Activated T-helper 2 cell treated with anti-CD3 and anti-CD28 coated beads, Interferon-gamma antibody, Interleukin-2, Interleukin-4, amounts not matched to agents 10 μg/mL and 5 μg/mL and 100 μg/mL, durations not matched to agents 14 hours and 24 hours and 36 hours (primary cell): ENCODE measurements around the gene ZFYVE16. TPM values are rescaled to one million over a fixed set of nuclear protein-coding genes. Genes with fewer than 3 reads are reported as not detected.

ENCODE experiments used
- DNase-seq: peaks from one replicate; pipeline ENCODE4 v3.0.0; 2021; ENCODE audit warnings: low spot score
- H3K27ac Mint-ChIP-seq: one replicate; pipeline ENCODE4 v1.8.0; 2021; ENCODE audit warnings: mixed read lengths
- H3K27me3 Mint-ChIP-seq: one replicate; pipeline ENCODE4 v1.8.0; 2021; ENCODE audit warnings: low read depth, mixed read lengths
- H3K36me3 Mint-ChIP-seq: one replicate; pipeline ENCODE4 v1.8.0; 2021; ENCODE audit warnings: low read depth, mixed read lengths
- H3K4me1 Mint-ChIP-seq: one replicate; pipeline ENCODE4 v1.8.0; 2021; ENCODE audit warnings: low read depth, mixed read lengths
- H3K4me3 Mint-ChIP-seq: one replicate; pipeline ENCODE4 v1.8.0; 2021; ENCODE audit warnings: low read depth, mild to moderate bottlenecking, moderate library complexity, mixed read lengths
- H3K9me3 Mint-ChIP-seq: one replicate; pipeline ENCODE4 v1.8.0; 2021; ENCODE audit warnings: mixed read lengths
- intact Hi-C: fragments of 100-400 bp; cut with micrococcal nuclease; formaldehyde crosslinking; loops from one replicate; pipeline ENCODE4 v1.15.1; 2023
- total RNA-seq: library from RNA; stranded (reverse); gene quantifications from 2 replicates; pipeline ENCODE4 v1.2.3, GENCODE V29; 2022

ZFYVE16 gene
- total RNA-seq: 9.0 and 11.4 TPM in 2 replicates

DNA sequence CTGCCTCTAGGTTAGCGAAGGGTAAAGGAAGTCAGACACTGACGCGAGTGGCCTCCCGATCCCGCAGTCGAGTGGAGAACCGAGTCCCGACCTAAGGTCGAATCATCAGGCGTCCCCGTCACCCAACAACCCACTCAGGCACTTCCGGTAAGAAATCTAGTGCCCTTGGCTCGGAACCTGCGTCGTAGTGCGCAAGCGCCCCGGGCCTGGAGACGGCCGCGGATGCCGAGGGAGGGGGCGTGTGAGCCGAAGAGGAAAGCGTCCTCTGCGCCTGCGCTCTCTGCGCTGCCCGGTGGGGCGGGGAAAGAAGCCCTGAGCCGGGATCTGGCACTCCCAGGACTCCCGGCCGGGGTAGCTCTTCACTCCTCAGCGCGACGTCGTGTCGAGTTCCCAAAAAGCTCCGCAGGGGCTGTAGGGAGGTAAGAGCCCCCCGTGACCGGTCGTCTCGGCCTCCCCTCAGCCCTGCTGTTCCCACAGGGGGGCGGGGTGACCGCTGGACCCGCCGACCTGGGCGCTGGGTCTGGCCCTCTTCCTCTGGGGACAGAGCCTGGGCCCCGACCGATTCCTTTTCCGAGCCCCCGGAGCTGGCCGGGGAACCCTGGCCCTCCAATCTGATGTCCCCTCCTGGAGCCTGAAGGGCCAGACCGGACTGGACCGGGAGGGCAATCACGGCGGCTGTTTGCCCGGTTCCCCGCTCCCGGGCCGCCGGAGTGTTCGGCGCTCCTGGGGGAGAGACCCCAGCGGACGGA, at the start of gene ZFYVE16:
ZFYVE16 (plus strand) TSS at position 330 of the 749 bp plus-strand sequence. CDS start 26,084 bp downstream, outside the sequence.
- Mint-ChIP-seq H3K4me3 (peak within 1 kb of the TSS; percentile 95), H3K27ac (peak within 1 kb of the TSS; percentile 99), H3K36me3 (no peaks in the 10 kb centered on the region), H3K27me3 (no peaks in the 10 kb centered on the region), H3K9me3 (no peaks in the 10 kb centered on the region), H3K4me1 (peaks cover 20% of the 10 kb centered on the region)
- DNase-seq: peak; percentile 94
- intact Hi-C loops: loop anchor here (1.0 to 10.0 kb wide), 6 partner anchors 79 to 897 kb away; partner anchors contain the start of genes FAM151B, HOMER1, SERINC5 and ZCCHC9

DNA sequence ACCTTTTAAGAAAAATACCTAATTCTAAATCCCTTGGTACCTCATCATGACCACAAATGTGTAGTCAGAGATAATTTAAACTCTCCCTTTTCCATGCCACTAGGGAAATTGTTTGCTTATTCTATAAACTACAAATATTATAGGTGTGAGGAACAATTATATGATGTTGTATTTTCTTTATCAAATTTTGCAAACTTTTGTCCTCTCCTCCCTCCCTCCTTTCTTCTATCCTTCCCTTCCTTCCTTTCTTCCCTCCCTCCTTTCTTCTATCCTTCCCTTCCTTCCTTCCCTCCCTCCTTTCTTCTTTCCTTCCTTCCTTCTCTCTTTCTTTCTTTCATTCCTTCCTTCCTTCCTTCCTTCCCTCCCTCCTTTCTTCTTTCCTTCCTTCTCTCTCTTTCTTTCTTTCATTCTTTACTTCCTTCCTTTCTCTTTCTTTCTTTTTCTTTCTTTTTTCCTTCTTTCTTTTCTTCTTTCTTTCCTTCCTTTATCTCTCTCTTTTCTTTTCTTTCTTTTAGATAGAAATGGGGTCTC, 46.9 kb upstream of the ZFYVE16 start:
- Mint-ChIP-seq H3K4me1 (no peaks in the 10 kb centered on the region), H3K9me3 (no peaks in the 10 kb centered on the region), H3K27ac (no peak overlapping the region), H3K36me3 (no peaks in the 10 kb centered on the region), H3K4me3 (no peak overlapping the region), H3K27me3 (peaks cover 2% of the 10 kb centered on the region)
- intact Hi-C loops: no loop called here
- DNase-seq: no peak

DNA sequence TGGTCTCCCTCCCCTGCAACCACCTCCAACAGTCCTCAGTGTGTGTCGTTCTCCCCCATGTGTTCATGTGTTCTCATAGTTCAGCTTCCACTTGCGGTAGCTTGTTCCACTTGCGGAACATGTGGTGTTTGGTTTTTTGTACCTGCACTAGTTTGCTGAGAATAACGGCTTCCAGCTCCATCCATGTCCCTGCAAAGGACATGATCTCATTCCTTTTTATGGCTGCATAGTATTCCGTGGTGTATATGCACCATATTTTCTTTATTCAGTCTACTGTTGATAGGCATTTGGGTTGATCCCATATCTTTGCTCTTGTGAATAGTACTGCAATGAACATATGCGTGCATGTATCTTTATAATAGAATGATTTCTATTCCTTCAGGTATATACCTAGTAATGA, 43.0 kb upstream of the ZFYVE16 start:
- no peak overlapping the region for H3K27ac Mint-ChIP-seq
- DNase-seq: no peak
- no peaks in the 10 kb centered on the region for H3K9me3 Mint-ChIP-seq
- H3K27me3 Mint-ChIP-seq: peaks cover 6% of the 10 kb centered on the region
- H3K4me3 Mint-ChIP-seq: no peak overlapping the region
- intact Hi-C loops: no loop called here
- H3K4me1 Mint-ChIP-seq: no peaks in the 10 kb centered on the region
- no peaks in the 10 kb centered on the region for H3K36me3 Mint-ChIP-seq

DNA sequence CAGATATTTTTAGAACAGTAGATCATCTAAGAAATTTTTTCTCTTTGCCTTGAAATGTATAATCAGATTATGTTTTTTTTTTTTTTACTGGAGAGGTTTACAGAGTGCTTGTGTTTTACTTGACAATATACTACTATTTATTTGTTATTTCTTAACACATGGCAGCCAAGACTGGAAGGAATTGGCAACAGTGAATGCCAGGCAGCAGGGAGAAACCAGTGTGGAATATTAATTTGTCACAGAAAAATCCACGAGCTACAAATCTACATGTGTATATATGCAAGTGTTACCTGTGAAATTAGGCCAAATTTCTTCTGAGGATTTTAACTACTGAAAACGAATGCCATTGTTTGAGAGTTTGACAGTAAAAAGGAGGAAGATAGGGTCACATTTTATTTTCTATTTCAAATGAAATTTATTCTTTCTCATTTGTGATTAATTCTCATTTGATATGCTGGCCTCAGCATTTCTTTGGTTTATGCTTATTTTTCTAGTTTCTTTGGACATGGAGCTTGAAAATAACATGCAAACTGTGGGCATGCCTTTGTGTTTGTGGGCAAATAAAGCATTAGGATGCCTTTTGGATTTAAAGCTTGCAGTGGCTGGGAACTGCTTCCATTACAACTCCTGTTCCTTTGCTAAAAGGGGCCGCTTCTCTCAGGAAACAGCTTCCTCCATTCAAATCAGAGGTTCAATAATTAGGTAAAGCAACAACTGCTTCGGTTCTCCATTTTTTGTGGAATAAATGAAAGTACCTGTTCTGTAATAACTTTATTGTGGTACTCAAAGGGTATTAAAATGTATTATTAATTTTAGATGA, 39.0 kb upstream of the ZFYVE16 start:
- no peaks in the 10 kb centered on the region for H3K4me1 Mint-ChIP-seq
- H3K9me3 Mint-ChIP-seq: no peaks in the 10 kb centered on the region
- H3K4me3 Mint-ChIP-seq: no peak overlapping the region
- H3K27me3 Mint-ChIP-seq: peaks cover 25% of the 10 kb centered on the region
- no peaks in the 10 kb centered on the region for H3K36me3 Mint-ChIP-seq
- DNase-seq: no peak
- intact Hi-C loops: no loop called here
- no peak overlapping the region for H3K27ac Mint-ChIP-seq

DNA sequence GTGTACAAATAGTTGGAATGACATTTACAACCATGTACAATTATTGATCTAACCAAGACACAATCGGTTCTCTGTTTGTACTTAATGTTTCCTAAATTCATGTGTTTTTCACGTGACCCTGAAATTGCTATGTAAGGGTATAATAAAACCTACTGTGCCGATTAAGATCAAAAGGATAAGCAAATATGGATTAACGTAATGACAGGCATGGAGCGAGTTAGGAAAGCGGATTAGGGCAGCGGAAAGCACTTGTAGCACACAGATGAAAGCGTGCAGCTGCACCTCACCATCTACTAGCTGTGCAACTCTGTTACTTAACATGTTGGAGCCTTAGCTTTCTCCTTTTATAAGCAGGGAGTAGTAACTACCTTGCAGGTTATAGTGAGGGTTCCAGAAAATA, 38.3 kb upstream of the ZFYVE16 start:
- no peaks in the 10 kb centered on the region for H3K36me3 Mint-ChIP-seq
- intact Hi-C loops: no loop called here

DNA sequence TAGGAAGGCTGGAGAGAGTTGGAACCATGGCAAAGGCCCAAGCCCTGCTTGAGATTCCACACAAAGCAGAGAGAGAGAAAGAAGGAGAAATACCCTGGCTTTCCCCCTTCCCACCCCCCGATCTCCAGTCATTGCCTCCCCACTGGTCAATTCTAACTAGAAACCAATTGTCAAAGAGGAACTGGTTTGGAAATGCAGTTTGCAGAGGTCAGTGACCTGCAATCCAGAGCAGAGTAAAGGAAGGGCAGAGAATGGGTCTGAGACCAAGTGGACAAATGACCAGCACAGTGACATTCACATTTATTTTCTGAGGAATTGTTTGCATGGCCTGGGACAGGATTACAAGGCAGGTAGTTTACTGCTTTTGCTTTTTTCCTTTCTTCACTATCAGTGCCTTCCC, 37.5 kb upstream of the ZFYVE16 start:
- H3K27ac Mint-ChIP-seq: no peak overlapping the region
- intact Hi-C loops: no loop called here

More for the DNA sequence above, 38.3 kb upstream of the ZFYVE16 start:
- Mint-ChIP-seq H3K4me1 (no peaks in the 10 kb centered on the region), H3K27me3 (peaks cover 25% of the 10 kb centered on the region), H3K4me3 (no peak overlapping the region), H3K27ac (no peak overlapping the region), H3K9me3 (no peaks in the 10 kb centered on the region)
- DNase-seq: no peak

DNA sequence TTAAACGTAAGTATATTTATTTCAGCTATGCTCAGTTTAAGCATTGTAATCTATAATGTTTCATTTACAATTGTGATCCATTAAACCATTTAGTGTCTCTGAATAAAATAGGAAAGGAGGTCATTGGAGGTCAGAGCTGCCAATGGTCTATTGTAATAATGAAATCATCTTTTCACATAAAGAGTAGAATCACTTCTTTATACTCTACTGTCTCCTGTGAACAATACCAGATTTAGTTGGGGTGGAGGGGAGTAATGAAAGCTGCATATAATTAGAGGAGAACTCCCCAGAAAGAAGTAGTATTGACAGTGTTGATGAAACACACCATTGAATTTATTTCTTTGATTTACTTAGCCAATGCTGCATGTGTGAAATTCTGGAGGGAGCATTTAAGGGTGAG, 35.1 kb upstream of the ZFYVE16 start:
- H3K9me3 Mint-ChIP-seq: no peaks in the 10 kb centered on the region
- no peak for DNase-seq
- no peak overlapping the region for H3K4me3 Mint-ChIP-seq
- H3K27me3 Mint-ChIP-seq: peaks cover 22% of the 10 kb centered on the region
- no peaks in the 10 kb centered on the region for H3K36me3 Mint-ChIP-seq
- intact Hi-C loops: no loop called here
- no peaks in the 10 kb centered on the region for H3K4me1 Mint-ChIP-seq
- no peak overlapping the region for H3K27ac Mint-ChIP-seq

More for the DNA sequence above, 37.5 kb upstream of the ZFYVE16 start:
- DNase-seq: no peak
- no peak overlapping the region for H3K4me3 Mint-ChIP-seq
- H3K36me3 Mint-ChIP-seq: no peaks in the 10 kb centered on the region
- no peaks in the 10 kb centered on the region for H3K9me3 Mint-ChIP-seq
- peaks cover 22% of the 10 kb centered on the region for H3K27me3 Mint-ChIP-seq
- no peaks in the 10 kb centered on the region for H3K4me1 Mint-ChIP-seq

DNA sequence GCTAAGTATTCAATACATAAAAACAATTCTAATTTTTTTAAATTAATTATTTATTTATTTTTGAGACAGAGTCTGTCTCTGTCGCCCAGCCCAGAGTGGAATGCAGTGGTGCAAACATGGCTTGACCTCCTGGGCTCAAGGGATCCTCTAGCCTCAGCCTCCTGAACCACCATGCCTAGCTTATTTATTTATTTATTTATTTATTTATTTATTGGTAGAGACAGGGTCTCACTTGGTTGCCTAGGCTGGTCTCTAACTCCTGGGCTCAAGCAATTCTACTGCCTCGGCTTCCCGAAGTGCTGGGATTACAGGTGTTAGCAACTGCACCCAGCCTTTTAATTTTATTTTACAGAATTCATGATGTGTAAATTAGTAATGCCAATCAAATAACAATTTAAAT, 33.7 kb upstream of the ZFYVE16 start:
- Mint-ChIP-seq H3K27me3 (peaks cover 21% of the 10 kb centered on the region), H3K4me3 (no peak overlapping the region), H3K36me3 (no peaks in the 10 kb centered on the region), H3K4me1 (no peaks in the 10 kb centered on the region), H3K27ac (no peak overlapping the region), H3K9me3 (no peaks in the 10 kb centered on the region)
- no peak for DNase-seq
- intact Hi-C loops: no loop called here

DNA sequence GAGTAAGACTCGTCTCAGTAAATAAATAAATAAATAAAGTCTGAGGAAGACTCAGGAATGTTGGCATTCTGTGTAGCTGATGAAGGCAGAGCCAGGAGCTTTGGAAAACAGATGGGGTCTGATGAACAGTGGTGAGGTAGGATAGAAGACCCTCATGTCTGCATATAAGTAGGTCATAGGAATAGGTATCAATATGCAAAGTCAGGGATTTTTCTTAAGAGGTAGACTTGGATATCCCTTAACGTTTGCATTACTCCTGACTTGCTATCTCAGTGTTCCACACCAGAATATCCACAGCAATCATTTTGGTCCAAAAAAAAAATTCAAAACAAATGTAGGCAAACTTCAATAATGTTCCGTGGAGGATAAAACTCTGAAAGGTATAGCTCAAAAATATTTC, 31.3 kb upstream of the ZFYVE16 start:
- Mint-ChIP-seq H3K27me3 (peaks cover 14% of the 10 kb centered on the region), H3K27ac (no peak overlapping the region), H3K4me3 (no peak overlapping the region), H3K36me3 (no peaks in the 10 kb centered on the region), H3K9me3 (no peaks in the 10 kb centered on the region), H3K4me1 (no peaks in the 10 kb centered on the region)
- no peak for DNase-seq
- intact Hi-C loops: no loop called here

DNA sequence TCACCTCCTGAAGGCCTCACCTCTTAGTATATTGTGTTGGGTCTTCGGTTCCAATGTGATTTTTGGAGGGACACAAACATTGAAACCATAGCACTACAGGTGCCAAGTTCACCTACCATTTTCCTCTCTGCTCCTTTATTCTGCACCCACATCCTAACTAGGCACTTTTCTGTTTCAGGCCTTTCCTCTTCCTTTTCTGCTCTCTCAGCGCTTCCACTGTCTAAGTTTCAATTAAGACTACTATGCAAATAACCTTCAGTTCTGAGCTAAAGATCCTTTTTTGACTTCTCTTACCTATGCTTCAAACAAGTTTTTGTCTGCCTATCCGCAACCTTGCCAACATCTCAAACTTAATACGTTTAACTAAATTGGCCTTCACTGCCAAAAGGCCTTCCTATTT, 25.4 kb upstream of the ZFYVE16 start:
- H3K36me3 Mint-ChIP-seq: no peaks in the 10 kb centered on the region
- no peak overlapping the region for H3K4me3 Mint-ChIP-seq
- H3K4me1 Mint-ChIP-seq: no peaks in the 10 kb centered on the region

DNA sequence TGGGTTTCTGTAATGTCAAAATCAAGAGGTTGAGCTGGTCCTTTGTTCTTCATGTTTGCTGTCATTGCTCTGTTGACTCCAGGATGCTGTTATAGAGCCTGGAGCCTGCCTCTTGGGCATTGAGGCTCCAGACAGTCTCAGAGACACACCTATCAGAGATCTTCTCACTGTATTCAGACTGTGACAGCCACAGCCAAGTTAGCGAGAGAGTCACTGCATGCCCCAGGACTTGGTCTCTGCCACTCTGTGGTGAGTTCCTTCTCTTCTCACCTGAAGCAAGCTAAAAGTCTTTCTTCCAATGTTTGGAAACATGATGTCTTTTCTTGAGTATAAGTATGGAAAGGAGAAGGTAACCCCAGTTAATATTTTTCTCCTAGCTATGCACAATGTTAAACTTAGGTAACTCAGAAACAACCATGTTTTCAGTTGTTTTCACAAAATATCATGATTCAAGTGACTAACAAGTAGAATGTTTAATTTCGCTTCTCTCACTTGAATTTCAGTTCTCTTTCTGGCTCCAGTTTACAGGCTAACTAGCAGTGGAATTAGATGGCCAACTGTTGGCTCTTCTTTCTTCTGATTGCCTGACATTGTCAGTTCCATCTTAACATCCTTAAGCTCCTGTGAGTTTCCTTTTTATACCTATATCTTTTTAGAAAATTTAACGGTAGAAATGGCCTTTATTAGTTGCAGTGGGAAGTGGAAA, 20.6 kb upstream of the ZFYVE16 start:
- H3K4me1 Mint-ChIP-seq: peaks cover 6% of the 10 kb centered on the region
- H3K27me3 Mint-ChIP-seq: peaks cover 30% of the 10 kb centered on the region
- no peaks in the 10 kb centered on the region for H3K36me3 Mint-ChIP-seq
- H3K4me3 Mint-ChIP-seq: no peak overlapping the region
- H3K27ac Mint-ChIP-seq: no peak overlapping the region
- intact Hi-C loops: no loop called here
- no peak for DNase-seq
- peaks cover 3% of the 10 kb centered on the region for H3K9me3 Mint-ChIP-seq

More for the DNA sequence above, 25.4 kb upstream of the ZFYVE16 start:
- Mint-ChIP-seq H3K9me3 (no peaks in the 10 kb centered on the region), H3K27ac (no peak overlapping the region), H3K27me3 (peaks cover 15% of the 10 kb centered on the region)
- intact Hi-C loops: no loop called here
- no peak for DNase-seq

DNA sequence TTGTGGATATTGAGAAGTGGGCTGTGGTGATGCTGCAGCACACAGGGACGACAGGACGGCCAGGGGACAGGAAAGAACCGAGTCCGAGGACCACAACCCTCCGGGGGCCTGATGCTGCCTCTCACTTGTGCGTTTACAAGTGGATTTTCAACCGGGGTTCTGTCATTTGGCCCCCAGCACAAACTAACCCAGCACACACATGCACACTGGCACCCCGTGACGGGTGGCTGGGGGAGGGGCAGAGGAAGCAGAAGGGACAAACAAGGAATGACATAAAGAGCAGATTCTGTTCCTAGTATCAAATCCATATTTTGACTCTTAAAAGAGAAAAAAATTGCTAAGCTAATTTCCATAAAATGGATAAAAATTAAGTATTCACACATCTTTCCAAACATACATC, 18.3 kb upstream of the ZFYVE16 start:
- intact Hi-C loops: no loop called here
- Mint-ChIP-seq H3K4me3 (no peak overlapping the region), H3K27me3 (peaks cover 28% of the 10 kb centered on the region), H3K9me3 (peaks cover 3% of the 10 kb centered on the region), H3K36me3 (no peaks in the 10 kb centered on the region), H3K4me1 (peaks cover 6% of the 10 kb centered on the region), H3K27ac (no peak overlapping the region)
- no peak for DNase-seq
